KMS-11 (cell line): ENCODE data around the gene COIL.

Experiments
- H2AFZ ChIP-seq: fragments of 200-600 bp; sonication (generic); 2 replicates; pipeline ENCODE4 v1.6.1; 2016; ENCODE audit warnings: antibody characterized with exemption, mixed run types, low read depth
- H3K27ac ChIP-seq: fragments of 200-600 bp; sonication (generic); 2 replicates; pipeline ENCODE4 v1.6.1; 2016; ENCODE audit warnings: mild to moderate bottlenecking, mixed run types
- H3K27me3 ChIP-seq: fragments of 200-600 bp; sonication (generic); 2 replicates; pipeline ENCODE4 v1.6.1; 2017; ENCODE audit warnings: mild to moderate bottlenecking, low read depth, mixed run types, moderate library complexity; ENCODE audit not compliant: insufficient read depth
- H3K36me3 ChIP-seq: fragments of 200-600 bp; sonication (generic); 2 replicates; pipeline ENCODE4 v1.6.1; 2017; ENCODE audit warnings: mild to moderate bottlenecking, mixed run types; ENCODE audit not compliant: insufficient read depth
- H3K4me1 ChIP-seq: fragments of 200-600 bp; sonication (generic); 2 replicates; pipeline ENCODE4 v1.6.1; 2016; ENCODE audit warnings: mild to moderate bottlenecking, low read depth, mixed run types; ENCODE audit not compliant: poor library complexity, severe bottlenecking
- H3K4me2 ChIP-seq: fragments of 200-600 bp; sonication (generic); 2 replicates; pipeline ENCODE4 v1.7.0; 2016; ENCODE audit warnings: mild to moderate bottlenecking, mixed run types
- H3K4me3 ChIP-seq: fragments of 200-600 bp; sonication (generic); IDR thresholded peaks from 2 replicates; pipeline ENCODE4 v1.6.1; 2017; ENCODE audit warnings: low read depth, low read length, mixed read lengths; ENCODE audit not compliant: insufficient read depth
- H3K79me2 ChIP-seq: fragments of 200-600 bp; sonication (generic); 2 replicates; pipeline ENCODE4 v1.6.1; 2016; ENCODE audit warnings: low read depth, mixed run types; ENCODE audit not compliant: insufficient read depth
- H3K9ac ChIP-seq: fragments of 200-600 bp; sonication (generic); 2 replicates; pipeline ENCODE4 v1.6.1; 2016; ENCODE audit warnings: mild to moderate bottlenecking, mixed run types
- H4K20me1 ChIP-seq: fragments of 200-600 bp; sonication (generic); 2 replicates; pipeline ENCODE4 v1.6.1; 2016; ENCODE audit warnings: mild to moderate bottlenecking, mixed run types; ENCODE audit not compliant: insufficient read depth
- TF ChIP-seq, protein P1 (sequence below): fragments of 200-600 bp; sonication (generic); conservative IDR thresholded peaks from 2 replicates; pipeline ENCODE4 v1.6.1; 2017; ENCODE audit warnings: low read depth, mild to moderate bottlenecking, antibody characterized with exemption, low read length, moderate library complexity, mixed read lengths

Gene COIL

DNA sequence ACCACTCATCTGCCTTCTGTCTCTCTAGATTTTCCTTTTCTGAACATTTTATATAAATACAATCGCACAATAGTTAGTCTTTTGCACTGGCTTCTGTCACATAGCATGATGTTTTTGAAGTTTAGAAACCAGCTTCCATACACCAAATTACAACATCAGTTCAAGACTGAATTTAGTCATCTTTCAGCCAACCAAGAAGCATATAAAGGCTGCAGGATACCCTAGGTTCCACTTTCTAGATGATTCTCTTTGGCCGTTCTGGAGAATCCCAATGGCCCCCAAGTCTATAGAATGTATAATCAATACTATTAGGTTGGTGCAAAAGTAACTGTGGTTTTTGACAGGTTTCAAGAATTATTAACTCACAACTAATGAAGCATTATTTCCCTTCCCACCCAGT, 36.5 kb upstream of the COIL start:
- Histone ChIP-seq H4K20me1 (no peaks in the 10 kb centered on the region), H2AFZ (no peak overlapping the region), H3K27me3 (no peaks in the 10 kb centered on the region), H3K36me3 (no peaks in the 10 kb centered on the region), H3K4me1 (no peaks in the 10 kb centered on the region), H3K79me2 (no peaks in the 10 kb centered on the region), H3K27ac (no peak overlapping the region), H3K9ac (no peak overlapping the region), H3K4me2 (no peak overlapping the region), H3K4me3 (no peak overlapping the region)
- TF ChIP-seq, protein P1, sequence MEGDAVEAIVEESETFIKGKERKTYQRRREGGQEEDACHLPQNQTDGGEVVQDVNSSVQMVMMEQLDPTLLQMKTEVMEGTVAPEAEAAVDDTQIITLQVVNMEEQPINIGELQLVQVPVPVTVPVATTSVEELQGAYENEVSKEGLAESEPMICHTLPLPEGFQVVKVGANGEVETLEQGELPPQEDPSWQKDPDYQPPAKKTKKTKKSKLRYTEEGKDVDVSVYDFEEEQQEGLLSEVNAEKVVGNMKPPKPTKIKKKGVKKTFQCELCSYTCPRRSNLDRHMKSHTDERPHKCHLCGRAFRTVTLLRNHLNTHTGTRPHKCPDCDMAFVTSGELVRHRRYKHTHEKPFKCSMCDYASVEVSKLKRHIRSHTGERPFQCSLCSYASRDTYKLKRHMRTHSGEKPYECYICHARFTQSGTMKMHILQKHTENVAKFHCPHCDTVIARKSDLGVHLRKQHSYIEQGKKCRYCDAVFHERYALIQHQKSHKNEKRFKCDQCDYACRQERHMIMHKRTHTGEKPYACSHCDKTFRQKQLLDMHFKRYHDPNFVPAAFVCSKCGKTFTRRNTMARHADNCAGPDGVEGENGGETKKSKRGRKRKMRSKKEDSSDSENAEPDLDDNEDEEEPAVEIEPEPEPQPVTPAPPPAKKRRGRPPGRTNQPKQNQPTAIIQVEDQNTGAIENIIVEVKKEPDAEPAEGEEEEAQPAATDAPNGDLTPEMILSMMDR: no peak

DNA sequence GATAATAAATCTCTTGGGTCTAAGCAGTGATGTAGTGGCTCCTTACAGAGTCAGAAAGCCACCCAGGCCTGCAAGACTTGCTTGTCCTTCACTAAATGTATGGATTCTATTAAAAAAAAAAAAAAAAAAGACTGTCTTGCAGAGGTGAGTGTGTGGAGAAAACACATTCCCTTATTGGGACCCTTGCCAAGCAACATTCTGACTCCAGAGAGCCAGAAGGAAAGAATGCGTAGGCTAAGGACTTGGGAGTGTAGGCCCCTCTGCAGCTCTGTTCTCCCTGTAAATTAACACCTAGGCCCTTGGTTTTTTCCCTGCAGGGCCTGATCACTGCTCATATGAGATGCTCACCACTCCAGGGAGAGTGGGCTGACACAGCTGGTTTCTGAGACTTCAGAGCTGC, 34.9 kb upstream of the COIL start:
- H3K79me2 ChIP-seq: no peaks in the 10 kb centered on the region
- no peaks in the 10 kb centered on the region for H3K27me3 ChIP-seq
- H3K36me3 ChIP-seq: no peaks in the 10 kb centered on the region
- no peak overlapping the region for H2AFZ ChIP-seq
- H3K27ac ChIP-seq: no peak overlapping the region
- no peaks in the 10 kb centered on the region for H4K20me1 ChIP-seq
- TF ChIP-seq, protein P1: no peak
- no peak overlapping the region for H3K4me2 ChIP-seq
- H3K9ac ChIP-seq: no peak overlapping the region
- no peaks in the 10 kb centered on the region for H3K4me1 ChIP-seq
- no peak overlapping the region for H3K4me3 ChIP-seq

DNA sequence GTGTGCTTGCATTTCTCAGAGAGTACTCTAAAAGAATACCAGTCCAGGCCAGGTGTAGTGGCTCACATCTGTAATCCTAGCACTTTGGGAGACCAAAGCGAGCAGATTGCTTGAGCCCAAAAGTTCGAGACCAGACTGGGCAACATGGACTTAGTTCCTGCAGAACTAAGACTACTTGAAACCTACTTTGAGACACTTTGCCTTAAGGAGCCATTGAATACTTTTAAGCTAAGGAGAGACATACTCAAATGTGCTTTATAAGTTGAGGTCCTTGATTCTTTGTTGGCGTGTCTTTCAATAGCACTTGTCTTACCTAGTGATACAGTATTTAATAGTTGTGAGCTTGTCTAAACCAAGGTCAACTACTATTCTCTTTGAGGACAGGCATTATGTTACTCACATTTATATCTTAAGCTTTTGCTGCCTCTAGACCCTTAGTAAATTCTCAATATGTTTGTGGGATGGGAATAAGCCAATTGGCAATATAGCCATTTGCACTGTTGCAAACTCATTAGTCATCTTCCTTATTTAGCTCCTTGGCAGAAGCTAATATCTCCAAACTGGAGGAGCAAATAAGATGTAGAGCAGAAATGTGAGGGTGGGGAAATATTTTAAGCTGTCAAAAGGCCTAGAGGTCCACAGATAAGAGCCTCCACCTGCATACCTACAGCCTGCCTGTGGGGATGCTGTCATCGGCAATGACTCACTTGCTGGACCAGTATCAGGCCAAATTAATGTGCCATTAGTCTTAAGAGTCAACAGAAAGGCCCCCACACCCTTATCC, 33.4 kb upstream of the COIL start:
- no peak overlapping the region for H3K4me3 ChIP-seq
- H3K27ac ChIP-seq: no peak overlapping the region
- TF ChIP-seq, protein P1: no peak
- no peaks in the 10 kb centered on the region for H4K20me1 ChIP-seq
- no peak overlapping the region for H2AFZ ChIP-seq
- no peaks in the 10 kb centered on the region for H3K4me1 ChIP-seq
- no peak overlapping the region for H3K9ac ChIP-seq
- no peaks in the 10 kb centered on the region for H3K79me2 ChIP-seq
- H3K27me3 ChIP-seq: no peaks in the 10 kb centered on the region
- no peaks in the 10 kb centered on the region for H3K36me3 ChIP-seq
- no peak overlapping the region for H3K4me2 ChIP-seq

DNA sequence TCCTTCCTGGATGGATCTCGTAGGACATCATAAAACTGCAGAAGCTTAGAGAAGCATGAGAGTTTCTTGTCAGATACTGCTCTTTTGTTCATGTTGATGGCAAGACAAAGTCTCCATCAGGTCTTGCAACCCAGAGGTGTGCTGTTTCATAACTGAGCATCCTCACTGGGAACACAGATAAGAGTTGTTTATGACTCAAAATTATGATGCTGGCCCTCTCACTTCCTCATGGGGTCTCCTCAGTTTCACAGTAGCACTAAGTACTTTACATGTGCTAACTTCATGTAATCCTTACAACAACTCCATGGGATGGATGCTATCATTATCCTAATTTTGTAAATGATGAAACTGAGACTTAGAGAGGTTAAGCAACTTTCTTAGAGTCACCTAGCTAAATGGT, 31.5 kb upstream of the COIL start:
- Histone ChIP-seq H3K27me3 (no peaks in the 10 kb centered on the region), H3K79me2 (no peaks in the 10 kb centered on the region), H4K20me1 (no peaks in the 10 kb centered on the region), H3K36me3 (no peaks in the 10 kb centered on the region), H3K4me3 (no peak overlapping the region), H3K4me2 (no peak overlapping the region), H3K9ac (no peak overlapping the region), H3K27ac (no peak overlapping the region), H2AFZ (no peak overlapping the region), H3K4me1 (no peaks in the 10 kb centered on the region)
- TF ChIP-seq, protein P1: no peak
